Measurements from ENCODE around the gene TMEM259. TPM values are rescaled to one million over a fixed set of nuclear protein-coding genes. Genes with fewer than 3 reads are reported as not detected.
A peak's percentile ranks its signal among the peaks of the same experiment; 100 is the strongest.

The TMEM259 gene
- 140 and 142 TPM in 2 replicates for total RNA-seq (2021; fragmentation: NEBNext Ultra II Directional; extraction: Animal tissue kit (Norgen Biotek cat#: 25700))
- polyA plus RNA-seq (2011; rRNA removed) = 243 and 343 TPM in 2 replicates
- 180 TPM for polyA plus RNA-seq (2011; cell fraction: cytosol; rRNA removed)
- polyA plus RNA-seq (2011; cell fraction: nucleus; rRNA removed) = 1,170 TPM
- 46.9 to 137 TPM (median 125 TPM) in 4 replicates for polyA plus RNA-seq (2012, experiment 1 of 2)
- polyA plus RNA-seq (2012, experiment 2 of 2) = 87.4 TPM
- 171 TPM for polyA plus RNA-seq (2013, experiment 1 of 2)
- 163 TPM for polyA plus RNA-seq (2013, experiment 2 of 2)
- polyA minus RNA-seq (2011; rRNA and poly(A)+ RNA removed) = 45.5 and 54.1 TPM in 2 replicates
- 55.7 TPM for polyA minus RNA-seq (2011; cell fraction: cytosol; rRNA and poly(A)+ RNA removed)
- 124 TPM for polyA minus RNA-seq (2011; cell fraction: nucleus; rRNA and poly(A)+ RNA removed)
- long read RNA-seq, experiment 1, transcript TMEM259-202 (11 exons, 2,748 nt) = minor isoform, 9 of 57 reads
- long read RNA-seq, experiment 1, transcript TMEM259-208 (1 exons, 1,637 nt) = major isoform, 18 of 57 reads
- long read RNA-seq, experiment 1, partial matches to known transcripts = 22 of 57 reads
- long read RNA-seq, experiment 1, other reads (novel, unspliced or antisense) = 8 of 57 reads
- long read RNA-seq, experiment 2 = 0 reads

GRCh38 chr19:1020868-1021425 is at the start of gene TMEM259:
TSS of gene TMEM259 (minus strand) at chr19:1021123. CDS start at chr19:1020996, 127 bp downstream.
- DNase-seq (ENCODE audit: low read depth in 1 of 2, low spot score in 2 of 2) = peak; percentile 89 to 97
- CTCF ChIA-PET (ENCODE audit: partially characterized antibody) = interaction anchor here (2.3 kb wide), 1 partner anchor 11 kb away, joined by 8 read pairs; no protein-coding TSS in a partner anchor
- TF ChIP-seq EGR1 (IDR thresholded peaks at IDR 0.05; ENCODE audit: borderline replicate concordance, low read depth, low read length) (peak; percentile 53; the same call in 1 of the 2 replicates), PHF8 (conservative IDR thresholded peaks at IDR 0.05; ENCODE audit: low read depth, low read length) (peak; percentile 89), MAFK (IDR thresholded peaks at IDR 0.05; ENCODE audit: low read depth, low read length) (no peak), RBBP5 (IDR thresholded peaks at IDR 0.05; ENCODE audit: borderline replicate concordance, low read depth, low read length) (0 out of 2 replicates have a peak, but pooled peaks have one; percentile 83), CHD2 (IDR thresholded peaks at IDR 0.05; ENCODE audit: low read length) (no peak; the same call in 1 of the 2 replicates), SIN3A (conservative IDR thresholded peaks at IDR 0.05 in 1 of 2, IDR thresholded peaks at IDR 0.05 in 1 of 2; ENCODE audit: low read depth in 1 of 2, low read length in 2 of 2) (peak; percentile 60 to 81; a peak in 2 of 4 replicates), TCF12 (IDR thresholded peaks at IDR 0.05; ENCODE audit: low read depth, low read length) (0 out of 2 replicates have a peak, but pooled peaks have one; percentile 26)
- TF ChIP-seq, protein P1, sequence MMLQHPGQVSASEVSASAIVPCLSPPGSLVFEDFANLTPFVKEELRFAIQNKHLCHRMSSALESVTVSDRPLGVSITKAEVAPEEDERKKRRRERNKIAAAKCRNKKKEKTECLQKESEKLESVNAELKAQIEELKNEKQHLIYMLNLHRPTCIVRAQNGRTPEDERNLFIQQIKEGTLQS (IDR thresholded peaks at IDR 0.05; ENCODE audit: insufficient read depth, low read depth, low read length) = no peak

More at GRCh38 chr19:1020868-1021425, at the start of gene TMEM259:
- WGBS, 2 experiments (ENCODE audit: extremely low coverage in 1 of 2, insufficient coverage in 1 of 2, insufficient read length in 1 of 2, insufficient replicate concordance in 2 of 2, low coverage in 1 of 2, low lambda C conversion rate in 2 of 2, missing lambda C conversion rate in 1 of 2) = 1% methylated on average over 68 of the region's 68 CpGs; no CpG with 5 or more reads in 1 of the 2 experiments
- Histone ChIP-seq H2BK12ac (ENCODE audit: low read depth, low read length) (peak within 1 kb of the TSS; percentile 65; the same call in 1 of the 2 replicates), H3K36me3 (ENCODE audit: control insufficient read depth in 2 of 4, insufficient read depth in 4 of 4, low read length in 3 of 4) (no peaks in the 10 kb centered on the region), H3K4ac (replicated peaks; ENCODE audit: insufficient read length, low read depth, low read length) (peak within 1 kb of the TSS; percentile 34), H4K8ac (ENCODE audit: extremely low read depth, insufficient read depth, low read length) (peak within 1 kb of the TSS; percentile 92; the same call in 1 of the 2 replicates), H3K23me2 (ENCODE audit: low read depth, low read length) (peaks cover 9% of the 10 kb centered on the region), H3K27ac (ENCODE audit: low read depth, low read length) (peak within 1 kb of the TSS; percentile 96), H3K4me2 (ENCODE audit: insufficient read depth in 1 of 2, low read depth in 2 of 2, low read length in 2 of 2) (peak within 1 kb of the TSS; percentile 93 to 98), H3K56ac (replicated peaks; ENCODE audit: insufficient read length, low read depth, low read length) (peak within 1 kb of the TSS; percentile 43), H3K27me3 (replicated peaks in 1 of 4; ENCODE audit: control insufficient read depth in 3 of 4, extremely low read depth in 1 of 4, insufficient read depth in 3 of 4, low read length in 3 of 4) (no peaks in the 10 kb centered on the region), H3K18ac (ENCODE audit: extremely low read depth, low read length) (no peak within 1 kb of the TSS; the same call in 1 of the 2 replicates), H2BK15ac (ENCODE audit: low read length) (peak within 1 kb of the TSS; percentile 61; the same call in 1 of the 2 replicates), H4K91ac (replicated peaks; ENCODE audit: insufficient read length, low read length) (peak within 1 kb of the TSS; percentile 77), H2BK5ac (ENCODE audit: low read depth, low read length) (peak within 1 kb of the TSS; percentile 97), H2AK5ac (ENCODE audit: low read depth, low read length) (peak within 1 kb of the TSS; percentile 44; the same call in 1 of the 2 replicates), H3K79me2 (ENCODE audit: control insufficient read depth in 1 of 2, insufficient read depth in 2 of 2, low read length in 2 of 2) (peaks cover 27 to 49% of the 10 kb centered on the region in 2 experiments), H3K9ac (replicated peaks in 1 of 4; ENCODE audit: extremely low read depth in 1 of 4, low read depth in 3 of 4, low read length in 3 of 4) (peak within 1 kb of the TSS; percentile 69 to 89 (median 82)), H3K4me1 (replicated peaks in 1 of 4; ENCODE audit: control insufficient read depth in 3 of 4, insufficient read depth in 4 of 4, low read length in 3 of 4) (peaks cover 0 to 31% (median 20%) of the 10 kb centered on the region in 4 experiments; a peak in 5 of 7 replicates), H2AFZ (ENCODE audit: low read length) (no peak within 1 kb of the TSS), H3K4me3 (ENCODE audit: extremely low read depth in 1 of 4, insufficient read depth in 2 of 4, low read depth in 3 of 4, low read length in 4 of 4) (peak within 1 kb of the TSS; percentile 84 to 97 (median 94)), H2BK120ac (replicated peaks; ENCODE audit: low read depth, low read length) (no peak within 1 kb of the TSS), H4K20me1 (replicated peaks in 1 of 2; ENCODE audit: control insufficient read depth in 1 of 2, insufficient read depth in 2 of 2, low read length in 2 of 2) (peaks cover 24 to 36% of the 10 kb centered on the region in 2 experiments), H3K79me1 (ENCODE audit: low read depth, low read length) (peaks cover 18% of the 10 kb centered on the region), H4K5ac (ENCODE audit: insufficient read length, low read depth, low read length) (peak within 1 kb of the TSS; percentile 9), H3K14ac (ENCODE audit: insufficient read length) (no peak within 1 kb of the TSS), H3K23ac (ENCODE audit: insufficient read length) (no peak within 1 kb of the TSS), H2BK20ac (ENCODE audit: low read length) (no peak within 1 kb of the TSS), H3K9me3 (ENCODE audit: insufficient read depth in 2 of 2, low read depth in 1 of 2, low read length in 1 of 2) (no peaks in the 10 kb centered on the region)
- no peak for FAIRE-seq
- POLR2A ChIA-PET (ENCODE audit: partially characterized antibody) = interaction anchor here (0.9 to 12.8 kb wide), 17 partner anchors 8 to 155 kb away, joined by 3 to 509 read pairs (median 5); partner anchors contain the start of genes ABCA7, ARHGAP45 and CNN2

All from H1 (cell line).